ENCODE results near the gene SGCA.

DNA sequence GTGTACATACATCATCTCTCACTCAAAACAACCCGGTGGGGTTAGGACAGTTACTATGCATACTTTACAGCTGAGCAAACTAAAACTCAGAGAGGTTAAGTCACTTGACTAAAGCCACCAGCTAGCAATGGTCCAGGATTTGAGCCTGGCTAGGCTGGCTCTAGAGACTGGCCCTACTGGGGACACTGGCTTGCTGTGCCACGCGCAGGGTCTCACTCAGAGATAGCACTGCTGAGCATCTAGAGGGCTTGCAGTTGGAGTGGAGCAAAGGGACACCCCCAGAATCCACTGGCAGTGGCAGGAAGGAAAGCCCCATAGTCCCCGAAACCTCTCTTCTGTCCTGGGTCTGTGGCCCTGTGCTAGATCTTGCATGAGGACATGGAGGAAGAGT, 47.0 kb upstream of the SGCA start:
- TF ChIP-seq, protein P1, sequence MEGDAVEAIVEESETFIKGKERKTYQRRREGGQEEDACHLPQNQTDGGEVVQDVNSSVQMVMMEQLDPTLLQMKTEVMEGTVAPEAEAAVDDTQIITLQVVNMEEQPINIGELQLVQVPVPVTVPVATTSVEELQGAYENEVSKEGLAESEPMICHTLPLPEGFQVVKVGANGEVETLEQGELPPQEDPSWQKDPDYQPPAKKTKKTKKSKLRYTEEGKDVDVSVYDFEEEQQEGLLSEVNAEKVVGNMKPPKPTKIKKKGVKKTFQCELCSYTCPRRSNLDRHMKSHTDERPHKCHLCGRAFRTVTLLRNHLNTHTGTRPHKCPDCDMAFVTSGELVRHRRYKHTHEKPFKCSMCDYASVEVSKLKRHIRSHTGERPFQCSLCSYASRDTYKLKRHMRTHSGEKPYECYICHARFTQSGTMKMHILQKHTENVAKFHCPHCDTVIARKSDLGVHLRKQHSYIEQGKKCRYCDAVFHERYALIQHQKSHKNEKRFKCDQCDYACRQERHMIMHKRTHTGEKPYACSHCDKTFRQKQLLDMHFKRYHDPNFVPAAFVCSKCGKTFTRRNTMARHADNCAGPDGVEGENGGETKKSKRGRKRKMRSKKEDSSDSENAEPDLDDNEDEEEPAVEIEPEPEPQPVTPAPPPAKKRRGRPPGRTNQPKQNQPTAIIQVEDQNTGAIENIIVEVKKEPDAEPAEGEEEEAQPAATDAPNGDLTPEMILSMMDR (IDR thresholded peaks at IDR 0.05; ENCODE audit: borderline replicate concordance, extremely low read depth, low read length, poor library complexity, severe bottlenecking): no peak
- TF ChIP-seq EZH2 (IDR thresholded peaks at IDR 0.05; ENCODE audit: borderline replicate concordance, low read depth, low read length, severe bottlenecking): no peak
